Measurements from ENCODE around the gene GPR152.

Gene GPR152

GRCh38 chr11:67452141-67452952, at the start of gene GPR152:
Gene GPR152, minus strand, starts transcription at chr11:67452729. Its CDS starts 5 bp downstream, at chr11:67452724.
- peak in 14 of 58 donors; percentile 10 to 69 (median 36) for DNase-seq

GRCh38 chr11:67501854-67502253, 49.3 kb upstream of the GPR152 start:
- no peak for DNase-seq

- DNase-seq: no peak
Observed at GRCh38 chr11:67500831-67501715, 48.5 kb upstream of the GPR152 start.

GRCh38 chr11:67500484-67500821, 47.9 kb upstream of the GPR152 start:
- no peak for DNase-seq

- no peak for DNase-seq
Observed at GRCh38 chr11:67499808-67500483, 47.4 kb upstream of the GPR152 start.

- no peak for DNase-seq
Observed at GRCh38 chr11:67498544-67498972, 46.0 kb upstream of the GPR152 start.

GRCh38 chr11:67497656-67498291, 45.2 kb upstream of the GPR152 start:
- DNase-seq: no peak

GRCh38 chr11:67496113-67496512, 43.6 kb upstream of the GPR152 start:
- no peak for DNase-seq

- no peak for DNase-seq
Observed at GRCh38 chr11:67495234-67496005, 42.9 kb upstream of the GPR152 start.

- DNase-seq: no peak
Observed at GRCh38 chr11:67494371-67495233, 42.1 kb upstream of the GPR152 start.

- no peak for DNase-seq
Observed at GRCh38 chr11:67493548-67494370, 41.2 kb upstream of the GPR152 start.

- no peak for DNase-seq
Observed at GRCh38 chr11:67492801-67493547, 40.4 kb upstream of the GPR152 start.

- DNase-seq: no peak
Observed at GRCh38 chr11:67492069-67492727, 39.7 kb upstream of the GPR152 start.

GRCh38 chr11:67491276-67492068, 38.9 kb upstream of the GPR152 start:
- DNase-seq: peak in 1 of 58 donors; percentile 38

GRCh38 chr11:67490727-67491065, 38.2 kb upstream of the GPR152 start:
- DNase-seq: no peak

Data from anterior cingulate cortex (tissue), 58 donors.